Thymus (tissue), 11 donors: Measurements from ENCODE around the gene SLC24A3. TPM values are rescaled to one million over a fixed set of nuclear protein-coding genes. Genes with fewer than 3 reads are reported as not detected.

ENCODE experiments used
- DNase-seq, 9 donors: peaks; one replicate each; pipeline ENCODE4 v3.0.0-alpha.2; 2013; ENCODE audit warnings: low spot score in 9 of 9, low read depth in 6 of 9, missing footprints in 1 of 9
- H3K27ac ChIP-seq, 2 donors: one replicate each; pipeline ENCODE4 v1.5.1; 2013; ENCODE audit warnings: control low read depth in 1 of 2, low read depth in 1 of 2, low read length in 1 of 2, mild to moderate bottlenecking in 1 of 2, moderate library complexity in 1 of 2
- H3K27me3 ChIP-seq, 2 donors: one replicate each; pipeline ENCODE4 v1.5.1; 2013; ENCODE audit warnings: low read length in 1 of 2; ENCODE audit not compliant: control insufficient read depth in 2 of 2, insufficient read depth in 1 of 2
- H3K36me3 ChIP-seq, 2 donors: one replicate each; pipeline ENCODE4 v1.5.1; 2013; ENCODE audit warnings: low read length in 1 of 2, mild to moderate bottlenecking in 1 of 2, moderate library complexity in 1 of 2; ENCODE audit not compliant: control insufficient read depth in 2 of 2, insufficient read depth in 2 of 2
- H3K4me1 ChIP-seq, 2 donors: one replicate each; pipeline ENCODE4 v1.5.1; 2013; ENCODE audit warnings: low read length in 2 of 2; ENCODE audit not compliant: control insufficient read depth in 2 of 2, insufficient read depth in 2 of 2
- H3K4me3 ChIP-seq, 2 donors: one replicate each; pipeline ENCODE4 v1.5.1; 2013; ENCODE audit warnings: low read length in 2 of 2, control low read depth in 1 of 2, mild to moderate bottlenecking in 1 of 2
- H3K9me3 ChIP-seq, 2 donors: one replicate each; pipeline ENCODE4 v1.5.1; 2013; ENCODE audit warnings: low read length in 1 of 2, mild to moderate bottlenecking in 1 of 2; ENCODE audit not compliant: control insufficient read depth in 2 of 2, insufficient read depth in 1 of 2
- WGBS: extraction: QIAGEN DNeasy Blood & Tissue Kit; methylation state at CpG from one replicate; pipeline ENCODE4 v1.1.7; 2013; 5-methylcytosine and 5-hydroxymethylcytosine counted together
- polyA plus RNA-seq: library from polyadenylated mRNA; stranded (reverse); fragments of 200-250 nt; gene quantifications from one replicate; pipeline ENCODE4 v1.2.3, GENCODE V29; 2013
- total RNA-seq: library from RNA; stranded (reverse); fragments of 120-200 nt; gene quantifications from one replicate; pipeline ENCODE4 v1.2.4, GENCODE V29; 2013
- donor health status: healthy.

Gene SLC24A3
- total and polyA plus RNA-seq, 2 donors, result 0.99 to 2.1 TPM

DNA sequence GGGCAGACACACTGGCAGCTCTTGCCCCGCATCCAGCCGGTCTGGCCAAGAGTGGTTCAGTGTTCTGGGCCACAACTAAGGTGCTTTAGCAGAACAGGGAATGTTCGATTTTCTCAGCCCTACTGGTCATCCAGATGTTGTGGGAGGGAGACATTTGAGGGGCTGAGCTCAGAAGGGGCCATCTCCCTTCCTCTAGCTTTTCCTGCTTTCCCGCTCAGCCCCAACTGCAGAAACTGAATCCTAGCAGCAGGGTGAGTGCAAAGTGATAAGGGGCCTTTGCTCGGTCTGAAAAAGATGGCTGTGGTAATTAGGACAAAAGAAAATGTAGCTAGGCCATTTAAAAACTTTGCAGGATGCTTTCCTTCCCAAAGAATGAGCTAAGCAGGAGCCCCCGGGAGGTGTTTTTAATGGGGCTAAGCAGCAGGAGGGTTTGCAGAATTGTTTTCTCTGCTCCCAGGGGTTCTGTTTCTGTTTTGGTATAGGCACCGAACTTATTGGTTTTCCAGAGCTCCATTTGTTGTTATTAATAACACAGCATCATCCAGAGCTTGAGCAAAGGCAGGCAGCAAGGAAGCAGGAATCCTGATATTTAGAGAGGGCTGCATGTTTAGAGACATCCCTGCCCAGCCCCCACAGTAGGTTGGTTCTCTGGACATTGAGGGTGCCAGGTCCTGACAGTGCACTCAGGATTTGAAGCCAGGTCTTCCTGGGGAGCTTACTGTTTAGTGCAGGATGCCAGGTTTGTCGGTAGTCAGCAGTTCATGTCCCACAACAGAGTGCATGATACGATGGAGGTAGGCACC is 210.9 kb downstream of the SLC24A3 start:
- no peak for DNase-seq
- H3K36me3 ChIP-seq, result no peaks in the 10 kb centered on the region
- H3K4me3 ChIP-seq, result no peak overlapping the region
- H3K4me1 ChIP-seq, result peaks cover 0 to 3% of the 10 kb centered on the region in 2 donors
- no peaks in the 10 kb centered on the region for H3K9me3 ChIP-seq
- no peaks in the 10 kb centered on the region for H3K27me3 ChIP-seq
- 87% methylated on average over 9 of the region's 9 CpGs for WGBS
- H3K27ac ChIP-seq, result no peak overlapping the region

DNA sequence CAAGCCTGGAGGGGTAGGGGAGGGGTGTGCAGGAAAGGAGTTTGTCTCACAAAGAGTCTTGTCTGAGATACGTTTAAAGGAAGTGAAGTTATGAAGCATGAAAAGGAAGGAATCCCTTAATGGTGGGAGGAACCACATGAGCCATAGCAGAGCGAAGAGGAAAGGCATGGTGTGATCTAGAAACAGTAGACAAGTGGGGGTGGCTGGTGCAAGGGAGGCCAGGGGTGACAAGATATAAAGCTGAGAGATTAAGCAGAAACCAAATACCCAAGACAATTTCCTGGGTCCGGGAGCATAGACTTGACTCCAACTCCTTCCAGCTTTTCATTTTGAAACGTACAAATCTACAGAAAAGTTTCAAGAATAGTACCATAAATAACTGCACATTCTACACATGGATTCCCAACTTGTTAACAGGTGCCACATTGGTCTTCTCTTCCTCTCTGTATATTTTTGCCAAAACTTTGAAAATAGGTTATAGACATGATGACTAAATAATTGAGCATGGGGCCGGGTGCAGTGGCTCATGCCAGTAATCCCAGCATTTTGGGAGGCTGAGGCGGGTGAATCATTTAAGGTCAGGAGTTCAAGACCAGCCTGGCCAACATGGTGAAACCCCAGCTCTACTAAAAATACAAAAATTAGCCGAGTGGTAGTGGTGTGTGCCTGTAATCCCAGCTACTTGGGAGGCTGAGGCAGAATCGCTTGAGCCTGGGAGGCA is 211.6 kb downstream of the SLC24A3 start:
- H3K4me1 ChIP-seq, result peaks cover 0 to 3% of the 10 kb centered on the region in 2 donors
- H3K27ac ChIP-seq, result no peak overlapping the region
- no peak overlapping the region for H3K4me3 ChIP-seq
- H3K27me3 ChIP-seq, result no peaks in the 10 kb centered on the region
- DNase-seq, result no peak
- H3K36me3 ChIP-seq, result no peaks in the 10 kb centered on the region
- WGBS, result 79% methylated on average over 8 of the region's 8 CpGs
- H3K9me3 ChIP-seq, result no peaks in the 10 kb centered on the region

DNA sequence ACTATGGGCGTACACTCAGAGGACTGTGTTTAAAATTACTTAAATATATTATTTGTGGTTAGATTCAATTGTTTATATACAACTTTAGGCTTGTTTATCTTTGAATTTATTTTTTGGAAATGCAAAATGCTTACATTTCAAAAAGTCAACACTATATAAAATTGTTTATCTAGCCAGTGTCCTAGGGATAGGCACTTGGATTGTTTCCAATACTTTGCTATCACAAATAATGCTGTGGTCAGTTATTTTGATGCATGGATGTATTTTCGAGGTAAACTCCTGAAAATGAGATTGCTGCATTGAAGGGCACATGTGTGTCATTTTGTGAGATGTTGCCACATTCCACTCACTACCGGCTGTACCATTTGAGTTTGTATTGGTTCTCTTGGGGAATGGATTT is 213.9 kb downstream of the SLC24A3 start:
- H3K36me3 ChIP-seq, result no peaks in the 10 kb centered on the region
- no peaks in the 10 kb centered on the region for H3K9me3 ChIP-seq
- WGBS, result 93% methylated on average over 3 of the region's 3 CpGs
- H3K4me3 ChIP-seq, result no peak overlapping the region
- peaks cover 0 to 3% of the 10 kb centered on the region in 2 donors for H3K4me1 ChIP-seq
- H3K27me3 ChIP-seq, result no peaks in the 10 kb centered on the region
- no peak overlapping the region for H3K27ac ChIP-seq
- no peak for DNase-seq

DNA sequence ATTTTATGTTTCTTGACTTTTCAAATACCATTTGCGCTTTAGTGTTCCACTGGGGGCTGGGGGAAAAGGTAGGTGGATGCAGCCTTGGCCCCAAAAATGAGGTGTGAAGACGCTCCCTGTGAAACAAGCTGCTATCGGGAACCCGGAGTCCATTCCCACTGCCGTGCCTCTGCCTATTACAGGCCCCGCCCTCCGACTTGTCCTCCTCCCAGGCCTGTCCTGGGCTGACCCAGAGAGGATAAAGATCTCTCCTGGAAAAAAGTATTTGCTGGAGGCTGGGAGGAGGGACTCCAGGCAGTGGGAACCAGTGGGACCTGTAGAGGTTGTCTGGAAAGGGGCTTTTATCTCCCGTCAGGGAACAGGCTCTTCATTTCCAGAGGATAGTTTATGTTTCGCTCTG is 215.0 kb downstream of the SLC24A3 start:
- peaks cover 0 to 3% of the 10 kb centered on the region in 2 donors for H3K4me1 ChIP-seq
- H3K9me3 ChIP-seq, result no peaks in the 10 kb centered on the region
- DNase-seq, result no peak
- no peak overlapping the region for H3K4me3 ChIP-seq
- WGBS, result 95% methylated on average over 9 of the region's 9 CpGs
- H3K27me3 ChIP-seq, result no peaks in the 10 kb centered on the region
- H3K36me3 ChIP-seq, result no peaks in the 10 kb centered on the region
- no peak overlapping the region for H3K27ac ChIP-seq

DNA sequence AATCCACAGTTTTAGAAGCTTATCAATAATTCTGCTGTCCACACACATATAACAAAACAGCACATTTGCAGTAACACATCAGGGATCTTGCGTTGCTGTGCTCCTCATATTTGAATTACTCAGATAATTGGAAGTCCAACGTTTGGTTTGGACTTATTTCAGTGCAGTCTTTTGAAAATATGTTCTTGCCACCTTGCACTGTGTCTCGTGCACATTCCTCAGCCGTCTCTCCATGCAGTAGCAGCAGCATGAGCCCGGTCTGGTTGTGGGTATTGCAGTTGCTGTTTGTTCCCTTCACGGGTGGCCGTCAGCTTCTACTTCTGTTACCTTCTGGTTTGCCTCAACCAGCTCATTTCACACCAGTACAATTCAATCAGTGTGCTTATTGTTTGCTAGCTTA is 215.5 kb downstream of the SLC24A3 start:
- H3K27me3 ChIP-seq, result no peaks in the 10 kb centered on the region
- DNase-seq, result no peak
- no peak overlapping the region for H3K27ac ChIP-seq
- WGBS, result 94% methylated on average over 7 of the region's 7 CpGs
- no peak overlapping the region for H3K4me3 ChIP-seq
- H3K36me3 ChIP-seq, result no peaks in the 10 kb centered on the region
- H3K9me3 ChIP-seq, result no peaks in the 10 kb centered on the region
- H3K4me1 ChIP-seq, result peaks cover 0 to 3% of the 10 kb centered on the region in 2 donors

DNA sequence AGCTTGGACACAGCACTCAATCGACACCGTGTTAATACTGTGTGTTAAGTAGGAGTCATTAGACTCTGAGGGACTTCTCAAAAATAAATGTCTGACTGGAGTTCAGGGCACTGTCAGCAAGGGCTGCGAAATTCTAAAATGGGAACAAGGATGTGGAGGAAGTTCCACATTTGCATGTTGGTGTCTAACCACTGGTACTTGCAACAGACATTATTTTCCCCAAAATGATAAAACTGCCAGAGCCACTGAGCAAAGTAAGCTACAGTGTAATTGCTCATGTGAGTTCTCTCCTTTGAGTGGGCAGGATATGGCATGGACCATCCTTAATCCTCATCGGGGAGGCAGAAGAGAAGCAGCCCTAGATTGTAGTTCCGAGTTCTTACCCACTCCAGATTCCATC is 215.9 kb downstream of the SLC24A3 start:
- Histone ChIP-seq H3K36me3 (no peaks in the 10 kb centered on the region), H3K9me3 (no peaks in the 10 kb centered on the region), H3K27me3 (no peaks in the 10 kb centered on the region), H3K4me3 (no peak overlapping the region), H3K27ac (no peak overlapping the region), H3K4me1 (peaks cover 0 to 3% of the 10 kb centered on the region in 2 donors)
- WGBS, result 89% methylated on average over 5 of the region's 5 CpGs
- no peak for DNase-seq

DNA sequence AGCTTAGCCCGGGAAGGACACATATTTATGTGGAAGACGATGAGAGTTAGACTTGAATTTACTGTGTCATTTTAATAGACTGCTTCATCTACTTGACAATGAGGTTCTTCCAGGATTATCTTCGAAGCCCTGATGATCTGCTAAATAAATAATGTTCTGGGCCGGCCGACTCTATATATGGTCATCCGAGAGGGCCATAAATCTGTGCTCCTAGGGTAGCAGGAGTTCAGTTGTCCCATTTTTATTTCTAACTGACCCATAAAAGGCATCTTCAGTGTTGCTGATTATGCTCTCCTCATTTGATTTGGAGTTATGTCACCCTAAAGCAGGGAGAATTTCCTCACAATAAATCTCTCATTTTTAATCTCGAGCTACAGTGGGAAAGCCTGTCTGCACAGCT is 217.1 kb downstream of the SLC24A3 start:
- no peaks in the 10 kb centered on the region for H3K9me3 ChIP-seq
- no peak overlapping the region for H3K4me3 ChIP-seq
- 94% methylated on average over 7 of the region's 7 CpGs for WGBS
- no peak overlapping the region for H3K27ac ChIP-seq
- no peaks in the 10 kb centered on the region for H3K4me1 ChIP-seq
- H3K27me3 ChIP-seq, result no peaks in the 10 kb centered on the region
- H3K36me3 ChIP-seq, result no peaks in the 10 kb centered on the region
- DNase-seq, result no peak

DNA sequence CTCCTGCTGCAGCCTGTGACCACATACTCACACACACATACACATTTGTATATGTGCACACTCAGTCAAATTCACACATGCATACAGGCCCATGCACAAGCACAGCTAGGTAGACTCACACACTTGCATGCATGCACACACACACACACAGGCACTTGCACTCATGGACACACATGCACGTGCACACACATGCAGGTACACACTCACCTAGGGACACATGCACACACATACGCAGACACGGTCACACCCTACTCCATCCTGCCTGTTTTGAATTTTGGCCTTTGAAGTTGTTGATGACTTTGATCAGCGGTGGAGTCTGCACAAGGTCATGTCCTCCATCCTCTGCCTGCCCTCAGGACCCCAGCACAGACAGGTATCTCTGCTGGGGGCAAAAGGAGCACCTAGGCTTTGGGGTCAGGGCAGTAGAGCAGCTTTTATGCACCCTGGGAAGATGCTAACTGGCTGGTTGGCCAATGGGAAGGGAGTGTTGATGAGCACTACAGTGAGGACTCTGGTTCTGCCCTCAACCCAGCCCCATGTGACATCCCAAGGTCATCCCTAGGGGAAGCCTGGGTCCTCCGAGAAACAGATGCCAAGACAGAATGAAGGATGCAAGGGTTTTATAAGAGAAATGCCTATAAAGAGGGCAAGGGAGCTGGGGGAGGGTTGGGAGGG is 218.3 kb downstream of the SLC24A3 start:
- Histone ChIP-seq H3K27me3 (no peaks in the 10 kb centered on the region), H3K4me3 (no peak overlapping the region), H3K27ac (no peak overlapping the region), H3K4me1 (no peaks in the 10 kb centered on the region), H3K9me3 (no peaks in the 10 kb centered on the region), H3K36me3 (no peaks in the 10 kb centered on the region)
- 97% methylated on average over 5 of the region's 5 CpGs for WGBS
- no peak for DNase-seq

DNA sequence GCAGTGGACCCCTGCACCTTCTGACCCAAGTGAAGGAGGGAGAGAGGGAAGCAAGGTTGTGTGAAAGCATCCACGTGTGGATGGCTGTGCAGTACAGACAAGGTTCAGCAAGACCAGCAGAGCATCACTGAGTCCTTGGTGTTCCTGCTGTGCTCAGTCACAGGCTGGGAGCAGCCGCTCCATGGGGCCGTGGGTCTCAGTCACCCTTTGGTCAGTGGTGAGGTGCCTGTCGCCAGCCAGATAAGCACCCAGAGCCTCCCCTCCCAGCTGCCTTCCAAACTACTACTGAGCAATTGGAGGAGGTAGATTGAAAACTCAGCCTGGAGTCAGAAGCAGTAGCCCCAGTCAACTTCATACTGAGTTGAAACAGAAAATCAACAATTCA is 218.9 kb downstream of the SLC24A3 start:
- WGBS, result 96% methylated on average over 4 of the region's 4 CpGs
- Histone ChIP-seq H3K4me1 (no peaks in the 10 kb centered on the region), H3K27ac (no peak overlapping the region), H3K9me3 (no peaks in the 10 kb centered on the region), H3K36me3 (no peaks in the 10 kb centered on the region), H3K27me3 (no peaks in the 10 kb centered on the region), H3K4me3 (no peak overlapping the region)
- DNase-seq, result no peak
